IMR-90 (cell line): ENCODE results near the gene SH3D21. TPM values are rescaled to one million over a fixed set of nuclear protein-coding genes. Genes with fewer than 3 reads are reported as not detected.

ENCODE experiments used
- ATAC-seq: fragments of 200-7000 bp; cut with Tn5 transposase; 2 replicates; pipeline ENCODE4 v1.9.1; 2020; ENCODE audit warnings: low read depth, mild to moderate bottlenecking, moderate library complexity
- BruUV-seq: library from RNA; stranded (reverse); fragments of 400-500 nt; replicated peaks from 2 replicates; lab custom pipeline; 2021; lab: Mats Ljungman, UMichigan
- CTCF ChIA-PET: fragments of 300-600 bp; formaldehyde crosslinking; extraction: SDS; loops from one replicate; lab custom pipeline; 2021; ENCODE audit warnings: antibody characterized with exemption; lab: Yijun Ruan, JAX
- POLR2A ChIA-PET: fragments of 300-600 bp; sonication (Branson Sonifier 250); formaldehyde crosslinking; loops from one replicate; lab custom pipeline; 2022; ENCODE audit warnings: antibody characterized with exemption; ENCODE audit not compliant: unreplicated experiment; lab: Charles Lee
- DNase-seq: peaks from one replicate; pipeline ENCODE4 v3.0.0; 2013
- H2AFZ ChIP-seq: replicated peaks from 2 replicates; pipeline ENCODE3; 2013; ENCODE audit warnings: low read length, mild to moderate bottlenecking; ENCODE audit not compliant: poor library complexity
- H2AK5ac ChIP-seq: 2 replicates; pipeline ENCODE4 v1.6.1; 2013; ENCODE audit warnings: low read depth, low read length, inconsistent platforms
- H2AK9ac ChIP-seq: replicated peaks from 2 replicates; pipeline ENCODE3; 2013; ENCODE audit warnings: mild to moderate bottlenecking, low read depth, low read length, moderate library complexity; ENCODE audit not compliant: poor library complexity
- H2BK120ac ChIP-seq: 2 replicates; pipeline ENCODE4 v1.6.1; 2013; ENCODE audit warnings: low read depth, low read length, inconsistent platforms
- H2BK15ac ChIP-seq: 3 replicates; pipeline ENCODE4 v1.6.1; 2013; ENCODE audit warnings: low read depth, low read length, inconsistent platforms
- H2BK20ac ChIP-seq: 2 replicates; pipeline ENCODE4 v1.6.1; 2013; ENCODE audit warnings: low read depth, mild to moderate bottlenecking, inconsistent platforms, low read length, moderate library complexity
- H2BK5ac ChIP-seq: 2 replicates; pipeline ENCODE4 v1.6.1; 2013; ENCODE audit warnings: mild to moderate bottlenecking, low read depth, low read length, inconsistent platforms; ENCODE audit not compliant: poor library complexity, severe bottlenecking
- H3K14ac ChIP-seq: replicated peaks from 2 replicates; pipeline ENCODE4 v1.6.1; 2013; ENCODE audit warnings: low read depth, low read length, inconsistent platforms
- H3K18ac ChIP-seq: 2 replicates; pipeline ENCODE4 v1.6.1; 2013; ENCODE audit warnings: low read depth, low read length, control low read depth
- H3K23ac ChIP-seq: 2 replicates; pipeline ENCODE4 v1.6.1; 2013; ENCODE audit warnings: low read depth, low read length, inconsistent platforms
- H3K27ac ChIP-seq: 2 replicates; pipeline ENCODE4 v1.5.1; 2013; ENCODE audit warnings: mild to moderate bottlenecking, control low read depth, low read length; ENCODE audit not compliant: insufficient read depth
- H3K27me3 ChIP-seq: 2 replicates; pipeline ENCODE4 v1.6.1; 2013; ENCODE audit warnings: low read length; ENCODE audit not compliant: control insufficient read depth, insufficient read depth
- H3K36me3 ChIP-seq: 2 replicates; pipeline ENCODE4 v1.6.1; 2013; ENCODE audit warnings: low read length, mixed read lengths; ENCODE audit not compliant: control insufficient read depth, insufficient read depth
- H3K4ac ChIP-seq: 2 replicates; pipeline ENCODE4 v1.6.1; 2013; ENCODE audit warnings: low read depth, low read length, inconsistent platforms
- H3K4me1 ChIP-seq: 2 replicates; pipeline ENCODE4 v1.6.1; 2013; ENCODE audit warnings: low read length, mixed read lengths; ENCODE audit not compliant: control insufficient read depth, insufficient read depth
- H3K4me2 ChIP-seq: 2 replicates; pipeline ENCODE4 v1.6.1; 2013; ENCODE audit warnings: low read depth, mild to moderate bottlenecking, control low read depth, low read length, moderate library complexity
- H3K4me3 ChIP-seq: 2 replicates; pipeline ENCODE4 v1.5.1; 2013; ENCODE audit warnings: low read depth, mild to moderate bottlenecking, control low read depth, low read length, moderate library complexity; ENCODE audit not compliant: insufficient read depth
- H3K56ac ChIP-seq: 2 replicates; pipeline ENCODE4 v1.6.1; 2013; ENCODE audit warnings: low read length, inconsistent platforms; ENCODE audit not compliant: insufficient read depth; ENCODE audit errors: extremely low read depth
- H3K79me1 ChIP-seq, 2 experiments: 2 replicates each; pipeline ENCODE4 v1.6.1; 2013; ENCODE audit warnings: low read length in 2 of 2, inconsistent platforms in 1 of 2, low read depth in 1 of 2
- H3K9ac ChIP-seq: 2 replicates; pipeline ENCODE4 v1.6.1; 2013; ENCODE audit warnings: low read depth, low read length, control low read depth
- H3K9me1 ChIP-seq: 2 replicates; pipeline ENCODE4 v1.6.1; 2013; ENCODE audit warnings: low read length, inconsistent platforms; ENCODE audit not compliant: insufficient read depth
- H3K9me3 ChIP-seq: 2 replicates; pipeline ENCODE4 v1.6.1; 2013; ENCODE audit warnings: low read length; ENCODE audit not compliant: control insufficient read depth, insufficient read depth
- H4K20me1 ChIP-seq: 2 replicates; pipeline ENCODE4 v1.6.1; 2013; ENCODE audit warnings: low read length, inconsistent platforms; ENCODE audit not compliant: insufficient read depth
- H4K5ac ChIP-seq: 2 replicates; pipeline ENCODE4 v1.6.1; 2013; ENCODE audit warnings: mild to moderate bottlenecking, low read depth, low read length, control low read depth
- H4K8ac ChIP-seq, 2 experiments: 2 replicates each; pipeline ENCODE4 v1.6.1; 2013; ENCODE audit warnings: low read depth in 2 of 2, low read length in 2 of 2, control low read depth in 1 of 2, inconsistent platforms in 1 of 2
- H4K91ac ChIP-seq: 2 replicates; pipeline ENCODE4 v1.6.1; 2013; ENCODE audit warnings: low read depth, low read length, inconsistent platforms; ENCODE audit not compliant: insufficient read depth
- ELK1 ChIP-seq: fragments of 150-350 bp; IDR thresholded peaks from 2 replicates; pipeline ENCODE4 v1.6.1; 2016; ENCODE audit warnings: low read depth, mild to moderate bottlenecking, low read length, moderate library complexity, borderline replicate concordance
- WGBS, 2 experiments: methylation state at CpG; one replicate each; pipeline versions ENCODE4 v1.1.5 to v1.1.7; 2013; ENCODE audit warnings: missing lambda C conversion rate in 2 of 2; ENCODE audit not compliant: insufficient read length in 1 of 2; ENCODE audit errors: extremely low coverage in 2 of 2; 5-methylcytosine and 5-hydroxymethylcytosine counted together
- dilution Hi-C: fragments of 300-500 bp; cut with HindIII; formaldehyde crosslinking; loops from one replicate; pipeline ENCODE4 v1.14.3; 2018; ENCODE audit warnings: low sequenced_read_pairs; ENCODE audit not compliant: unreplicated experiment
- in situ Hi-C: fragments of 300-500 bp; cut with MboI; formaldehyde crosslinking; loops from 3 replicates; pipeline ENCODE4 v1.14.3; 2019; ENCODE audit warnings: low sequenced_read_pairs, inconsistent platforms, mixed read lengths
- intact Hi-C: fragments of 100-400 bp; cut with micrococcal nuclease; formaldehyde crosslinking; loops from 2 replicates; pipeline ENCODE4 v1.10.0; 2022
- polyA plus RNA-seq, 3 experiments: library from polyadenylated mRNA; depleted of rRNA; stranded (reverse); fragments of >200 nt; gene quantifications; 2 replicates each; pipeline ENCODE4 v1.2.3, GENCODE V29; 2012; ENCODE audit warnings: low replicate concordance in 1 of 3
- total RNA-seq: library from RNA; depleted of rRNA; stranded (reverse); fragments of >200 nt; gene quantifications from 2 replicates; pipeline ENCODE4 v1.2.3, GENCODE V29; 2012

The SH3D21 gene
- total and polyA plus RNA-seq, 2 of the 4 experiments (the other 2 are of a cell fraction), result 1.8 to 11.9 TPM

GRCh38 chr1:36367798-36368197 lies 61.6 kb downstream of the SH3D21 start:
- CTCF ChIA-PET, result interaction anchor here (0.8 to 2.3 kb wide), 5 partner anchors 17 to 218 kb away, joined by 3 to 15 read pairs (median 5); partner anchors contain the start of gene TRAPPC3
- Histone ChIP-seq H3K79me1 (peaks cover 6 to 76% of the 10 kb centered on the region in 2 experiments; a peak in 3 of 4 replicates), H3K9me1 (peaks cover 20% of the 10 kb centered on the region), H2BK5ac (no peak overlapping the region), H2AFZ (no peak overlapping the region), H2AK9ac (no peak overlapping the region), H3K23ac (no peak overlapping the region), H3K27ac (no peak overlapping the region), H3K9ac (no peak overlapping the region), H4K20me1 (peaks cover 10% of the 10 kb centered on the region; the same call in 1 of the 2 replicates), H3K4ac (no peak overlapping the region), H3K36me3 (peaks cover 13% of the 10 kb centered on the region), H3K4me3 (no peak overlapping the region), H2BK15ac (no peak overlapping the region), H4K8ac (no peak overlapping the region), H4K91ac (no peak overlapping the region), H2BK120ac (no peak overlapping the region), H4K5ac (no peak overlapping the region), H2BK20ac (no peak overlapping the region), H3K27me3 (no peaks in the 10 kb centered on the region), H3K14ac (no peak overlapping the region), H3K9me3 (no peaks in the 10 kb centered on the region), H3K18ac (no peak overlapping the region), H3K4me1 (peaks cover 18% of the 10 kb centered on the region), H3K4me2 (no peak overlapping the region), H3K56ac (no peak overlapping the region; the same call in 1 of the 2 replicates), H2AK5ac (no peak overlapping the region)
- no TSS peak for BruUV-seq
- dilution Hi-C loops (no loop called here), intact Hi-C loops (loop anchor here (2.0 to 5.0 kb wide), 2 partner anchors 15 to 45 kb away; partner anchors contain the start of gene EVA1B), in situ Hi-C loops (no loop called here)
- ATAC-seq (no peak), DNase-seq (no peak)
- POLR2A ChIA-PET, result no interaction called here
- no peak for TF ChIP-seq ELK1
- 100% methylated on average over 1 of the region's 4 CpGs; no CpG with 5 or more reads in 1 of the 2 experiments for WGBS, 2 experiments
